Measurements from ENCODE around the gene SPAG16.

- TF ChIP-seq HDAC1 (CRISPR knock-in tag; IDR thresholded peaks at IDR 0.05) (no peak), POLR2AphosphoS5 (IDR thresholded peaks at IDR 0.05; ENCODE audit: low read depth, low read length) (no peak), ZFP62 (CRISPR knock-in tag; IDR thresholded peaks at IDR 0.05) (no peak), BRD4 (CRISPR knock-in tag; IDR thresholded peaks at IDR 0.05) (no peak), KAT2B (IDR thresholded peaks at IDR 0.05; ENCODE audit: borderline replicate concordance, low read depth, low read length) (no peak), ETV5 (CRISPR knock-in tag; IDR thresholded peaks at IDR 0.05; ENCODE audit: borderline replicate concordance) (no peak), CTCF (CRISPR knock-in tag; IDR thresholded peaks at IDR 0.05) (no peak), SRF (IDR thresholded peaks at IDR 0.05; ENCODE audit: low read depth, low read length) (no peak), IKZF1 (IDR thresholded peaks at IDR 0.05) (no peak)
Observed at GRCh38 chr2:213848631-213849030, 564.4 kb downstream of the SPAG16 start.
